Measurements from ENCODE around the gene HOXC6.
A peak's percentile ranks its signal among the peaks of the same experiment; 100 is the strongest.

HOXC6 gene

GRCh38 chr12:54015018-54015931 is 13.0 kb upstream of the HOXC6 start:
- no peak for DNase-seq (ENCODE audit: low spot score)

- no peak for DNase-seq (ENCODE audit: low spot score)
These were observed 12.2 kb upstream of the HOXC6 start for GRCh38 chr12:54016051-54016450.

GRCh38 chr12:54016478-54016964 is 11.7 kb upstream of the HOXC6 start:
- DNase-seq (ENCODE audit: low spot score): no peak

GRCh38 chr12:54017027-54017788 is 11.0 kb upstream of the HOXC6 start:
- DNase-seq (ENCODE audit: low spot score): no peak

- peak; percentile 76 for DNase-seq (ENCODE audit: low spot score)
These were observed 10.3 kb upstream of the HOXC6 start for GRCh38 chr12:54017878-54018467.

- DNase-seq (ENCODE audit: low spot score): no peak
These were observed 9.7 kb upstream of the HOXC6 start for GRCh38 chr12:54018468-54018984.

- DNase-seq (ENCODE audit: low spot score): no peak
These were observed 9.0 kb upstream of the HOXC6 start for GRCh38 chr12:54019091-54019811.

GRCh38 chr12:54019924-54020590 is 8.2 kb upstream of the HOXC6 start:
- DNase-seq (ENCODE audit: low spot score): no peak

GRCh38 chr12:54020591-54021405 is 7.4 kb upstream of the HOXC6 start:
- DNase-seq (ENCODE audit: low spot score): no peak

GRCh38 chr12:54021432-54022013 is 6.7 kb upstream of the HOXC6 start:
- no peak for DNase-seq (ENCODE audit: low spot score)

- DNase-seq (ENCODE audit: low spot score): no peak
These were observed 5.0 kb upstream of the HOXC6 start for GRCh38 chr12:54022960-54023884.

- DNase-seq (ENCODE audit: low spot score): no peak
These were observed 4.1 kb upstream of the HOXC6 start for GRCh38 chr12:54024127-54024526.

- DNase-seq (ENCODE audit: low spot score): no peak
These were observed 3.5 kb upstream of the HOXC6 start for GRCh38 chr12:54024581-54025305.

- no peak for DNase-seq (ENCODE audit: low spot score)
These were observed 2.5 kb upstream of the HOXC6 start for GRCh38 chr12:54025499-54026405.

GRCh38 chr12:54026640-54027441 is 1.4 kb upstream of the HOXC6 start:
- DNase-seq (ENCODE audit: low spot score): no peak

GRCh38 chr12:54027442-54027786 is 826 bp upstream of the HOXC6 start:
- DNase-seq (ENCODE audit: low spot score): no peak
